GM18519 (cell line): ENCODE measurements around the gene MYO3B.
"Not testable (repeated sequence)": the region's sequence is repeated elsewhere in the genome, so short reads cannot be mapped to it uniquely, and the experiment has no call there.

ENCODE experiments used
- ATAC-seq: cut with Tn5 transposase; IDR thresholded peaks from one replicate; pipeline ENCODE4 v1.9.1; 2021; ENCODE audit warnings: mild to moderate bottlenecking, moderate library complexity; ENCODE audit not compliant: unreplicated experiment, low FRiP score

MYO3B gene

DNA sequence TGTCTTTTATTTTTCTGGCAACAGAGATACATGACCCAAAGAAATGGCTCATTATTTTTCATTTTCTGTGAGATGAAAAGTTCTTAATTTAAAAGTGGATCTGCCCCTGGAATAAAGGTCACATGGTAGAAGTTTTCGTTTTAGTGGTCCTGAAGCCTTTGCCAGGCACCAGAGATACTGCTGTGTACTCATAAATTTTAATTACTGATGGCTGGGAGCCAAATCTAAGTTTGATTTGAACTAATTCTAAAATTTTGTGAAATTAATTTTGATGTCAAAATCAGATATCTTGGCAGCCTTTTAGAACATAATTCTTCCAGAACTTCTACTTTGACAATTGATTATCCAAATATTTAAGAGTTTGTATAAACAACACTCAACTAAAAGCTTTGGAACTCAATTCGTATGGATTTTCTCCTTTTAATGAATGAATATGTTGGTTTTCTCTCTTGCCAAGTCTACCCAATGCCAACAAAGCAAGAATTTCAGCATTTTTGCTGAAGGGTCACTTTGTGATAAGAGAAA, 408.7 kb downstream of the MYO3B start:
- no peak for ATAC-seq

GRCh38 chr2:170587117-170587516, 409.2 kb downstream of the MYO3B start:
- no peak for ATAC-seq

DNA sequence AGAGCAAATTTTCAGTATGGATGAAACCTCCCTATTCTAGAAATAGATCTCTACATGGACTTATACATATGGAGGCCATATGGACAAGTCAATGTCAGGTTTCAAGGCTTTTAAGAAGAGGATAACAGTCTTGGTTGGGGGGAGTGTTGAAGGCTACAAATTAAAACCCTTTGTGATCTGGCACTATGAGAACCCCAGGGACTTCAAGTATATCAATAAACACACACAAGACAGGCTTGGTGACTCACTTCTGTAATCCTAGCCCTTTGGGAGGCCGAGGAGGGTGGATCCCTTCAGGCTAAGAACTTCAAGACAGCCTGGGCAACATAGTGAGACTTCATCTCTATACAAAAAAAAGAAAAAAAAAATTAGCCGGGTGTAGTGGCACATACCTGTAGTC, 410.0 kb downstream of the MYO3B start:
- no peak for ATAC-seq

DNA sequence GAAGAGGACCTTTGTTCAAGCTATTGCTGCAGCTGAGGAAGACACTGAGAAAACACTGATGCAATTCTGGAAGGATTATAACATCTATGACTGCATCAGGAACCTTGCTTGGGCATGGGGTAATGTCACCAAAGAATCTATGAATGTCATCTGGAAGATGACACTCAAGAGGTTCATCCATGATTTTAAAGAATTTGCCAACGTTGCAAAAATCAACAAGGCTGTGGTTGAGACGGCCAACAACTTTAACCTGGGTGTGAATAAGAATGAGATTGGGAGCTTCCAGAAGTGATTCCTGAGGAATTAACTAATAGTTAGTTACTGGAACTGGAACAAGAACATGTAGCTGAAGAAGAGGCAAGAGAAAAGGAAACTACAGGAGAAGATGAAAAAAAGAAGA, 410.8 kb downstream of the MYO3B start:
- ATAC-seq = no peak

- ATAC-seq = no peak
Observed at GRCh38 chr2:170596576-170596975, 418.6 kb downstream of the MYO3B start.

- no peak for ATAC-seq
Observed at GRCh38 chr2:170598067-170598395, 420.1 kb downstream of the MYO3B start.

DNA sequence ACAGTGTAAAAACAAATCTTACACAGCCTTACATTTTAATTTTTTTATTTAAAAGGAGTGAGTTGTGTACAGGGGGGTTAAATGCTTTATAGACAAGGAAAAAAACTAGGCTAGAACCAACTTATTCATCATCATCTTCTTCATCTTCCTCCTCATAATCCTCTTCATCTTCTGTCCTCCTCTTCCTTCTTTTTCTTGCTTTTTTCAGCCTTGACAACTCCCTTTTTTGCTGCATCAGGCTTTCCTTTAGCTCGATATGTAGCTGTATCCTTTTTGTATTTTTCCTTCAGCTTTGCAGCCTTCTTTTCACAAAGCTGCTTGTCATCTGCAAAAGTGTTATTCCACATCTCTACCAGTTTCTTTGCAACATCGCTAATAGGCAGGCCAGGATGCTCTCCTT, 423.5 kb downstream of the MYO3B start:
- no peak for ATAC-seq

- ATAC-seq = no peak
Observed at GRCh38 chr2:170605862-170606261, 427.9 kb downstream of the MYO3B start.

GRCh38 chr2:170607171-170607570, 429.2 kb downstream of the MYO3B start:
- ATAC-seq = no peak

DNA sequence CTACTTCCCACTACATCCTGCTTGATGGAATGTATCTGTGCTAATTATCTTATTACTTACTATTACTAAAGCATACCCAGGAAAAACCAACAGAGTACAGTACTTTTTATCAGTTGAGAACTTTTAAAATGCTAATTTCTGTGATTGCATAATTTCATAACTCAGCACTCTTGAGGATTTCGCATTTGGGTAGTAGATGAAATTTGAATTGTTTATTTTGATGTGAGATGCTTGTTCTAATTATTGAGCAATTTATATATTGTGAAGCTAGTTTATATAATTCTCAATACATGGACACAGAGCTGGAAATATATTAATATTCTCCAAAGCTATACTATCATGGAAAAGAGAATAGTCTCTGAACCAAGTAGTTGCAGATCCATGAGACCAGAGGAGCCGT, 432.7 kb downstream of the MYO3B start:
- no peak for ATAC-seq

GRCh38 chr2:170618948-170619347, 441.0 kb downstream of the MYO3B start:
- ATAC-seq = not testable (repeated sequence)

- not testable (repeated sequence) for ATAC-seq
Observed at GRCh38 chr2:170635094-170635493, 457.1 kb downstream of the MYO3B start.

GRCh38 chr2:170639635-170640034, 461.7 kb downstream of the MYO3B start:
- no peak for ATAC-seq

GRCh38 chr2:170641961-170642360, 464.0 kb downstream of the MYO3B start:
- no peak for ATAC-seq

- no peak for ATAC-seq
Observed at GRCh38 chr2:170643346-170643745, 465.4 kb downstream of the MYO3B start.

GRCh38 chr2:170647741-170648436, 469.9 kb downstream of the MYO3B start:
- ATAC-seq = no peak

- no peak for ATAC-seq
Observed at GRCh38 chr2:170651624-170652325, 473.8 kb downstream of the MYO3B start.

DNA sequence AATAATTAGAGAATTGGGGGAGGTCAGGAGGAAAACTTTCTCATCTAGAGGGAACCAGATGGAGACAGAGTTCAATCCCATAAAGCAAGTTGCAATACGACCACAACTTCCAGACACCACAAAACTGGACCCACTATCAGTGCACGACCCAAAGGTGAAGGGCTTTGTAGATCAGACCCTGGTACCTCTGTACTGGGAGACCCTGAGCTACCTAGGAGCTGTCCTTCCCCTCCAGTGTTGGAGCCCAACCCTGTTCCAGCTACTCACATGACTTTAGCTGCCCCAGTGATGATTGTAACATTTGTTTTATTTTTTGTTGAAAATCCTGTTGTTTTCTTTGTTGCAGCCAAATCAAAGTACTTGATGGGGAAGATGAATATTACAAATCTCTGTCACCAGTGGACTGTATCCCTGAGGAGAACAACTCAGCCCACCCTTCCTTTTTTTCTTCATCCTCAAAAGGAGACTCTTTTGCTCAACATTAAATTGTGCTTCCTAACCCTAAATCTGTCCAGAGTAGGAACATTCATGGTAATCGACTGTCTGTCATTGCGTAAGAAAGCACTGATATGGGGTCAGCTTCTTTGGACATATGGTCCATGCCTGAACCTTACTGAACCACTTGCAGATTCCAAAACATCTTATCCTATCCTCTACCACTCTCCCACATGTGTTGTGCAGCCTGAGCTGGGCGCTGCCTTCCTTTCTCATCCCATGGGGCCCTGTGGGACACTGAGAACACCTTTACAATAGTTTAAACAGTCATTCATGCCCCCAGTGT, 474.9 kb downstream of the MYO3B start:
- no peak for ATAC-seq

- ATAC-seq = no peak
Observed at GRCh38 chr2:170656669-170657068, 478.7 kb downstream of the MYO3B start.

GRCh38 chr2:170660409-170660808, 482.5 kb downstream of the MYO3B start:
- ATAC-seq = no peak

DNA sequence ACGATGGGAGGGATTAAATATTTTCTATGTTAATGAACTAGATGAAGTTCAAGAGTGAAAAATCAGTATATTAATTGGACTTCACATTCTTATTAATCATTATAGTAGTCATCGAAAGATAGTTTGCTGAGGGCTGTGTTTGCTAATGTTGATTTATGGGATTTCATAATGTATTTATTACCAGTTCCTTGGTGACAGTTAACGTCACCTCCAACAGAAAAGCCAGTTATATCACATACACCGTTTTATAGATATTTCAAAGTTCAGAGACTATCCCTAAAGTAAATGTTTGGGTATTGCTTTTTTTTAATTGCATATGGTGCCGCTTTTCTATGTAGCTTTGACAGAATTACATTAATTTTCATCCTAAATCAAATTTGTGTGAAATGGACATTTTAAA, 487.8 kb downstream of the MYO3B start:
- ATAC-seq = no peak
